ENCODE measurements around the gene LHX4.

GRCh38 chr1:180251526-180252305, 21.7 kb downstream of the LHX4 start:
- TF ChIP-seq CTCF (IDR thresholded peaks at IDR 0.05; ENCODE audit: low read length) (no peak), EZH2 (IDR thresholded peaks at IDR 0.05; ENCODE audit: borderline replicate concordance, low read length) (no peak)
